NCI-H2081 (cell line): ENCODE data around the gene SLC35F1.
"Not testable (repeated sequence)": the region's sequence is repeated elsewhere in the genome, so short reads cannot be mapped to it uniquely, and the experiment has no call there.

Experiments used
- DNase-seq, 2 experiments: peaks; one replicate each; lab custom pipeline; 2025; lab: John Stamatoyannopoulos, UW

Gene SLC35F1

DNA sequence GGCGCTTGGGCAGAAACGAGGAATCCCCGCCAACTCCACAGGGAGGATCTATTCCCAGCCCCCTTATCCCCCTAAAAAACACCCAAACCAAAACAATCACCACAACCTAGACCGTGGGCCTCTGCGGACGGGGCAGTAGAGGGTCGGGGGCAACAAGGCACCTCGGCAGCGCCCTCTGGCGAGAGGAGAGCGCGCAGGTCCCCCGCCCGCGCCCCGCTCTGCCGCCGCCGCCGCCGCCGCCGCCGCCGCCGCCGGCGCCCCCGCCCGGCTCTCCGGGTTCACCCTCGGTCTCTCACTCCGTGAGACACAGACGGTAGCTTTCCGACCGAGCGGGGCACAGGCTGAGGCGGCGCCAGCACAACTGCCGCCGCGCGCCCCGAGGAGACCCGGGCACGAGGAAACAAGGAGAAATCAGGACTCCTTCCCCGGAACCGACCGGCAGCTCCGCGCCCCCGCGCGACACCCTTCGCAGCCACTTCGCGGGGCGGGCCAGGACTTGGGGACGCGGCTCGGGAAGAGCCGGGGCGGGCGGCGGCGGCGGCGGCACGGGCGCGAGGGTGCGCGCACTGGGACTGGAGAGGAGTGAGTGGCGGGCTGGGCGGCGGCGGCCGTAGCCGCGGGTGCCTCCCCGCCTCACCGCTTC, at the start of gene SLC35F1:
Gene SLC35F1 (plus strand): TSS at position 307 of the 643 bp plus-strand sequence.
- peak; percentile 37 to 55 for DNase-seq

DNA sequence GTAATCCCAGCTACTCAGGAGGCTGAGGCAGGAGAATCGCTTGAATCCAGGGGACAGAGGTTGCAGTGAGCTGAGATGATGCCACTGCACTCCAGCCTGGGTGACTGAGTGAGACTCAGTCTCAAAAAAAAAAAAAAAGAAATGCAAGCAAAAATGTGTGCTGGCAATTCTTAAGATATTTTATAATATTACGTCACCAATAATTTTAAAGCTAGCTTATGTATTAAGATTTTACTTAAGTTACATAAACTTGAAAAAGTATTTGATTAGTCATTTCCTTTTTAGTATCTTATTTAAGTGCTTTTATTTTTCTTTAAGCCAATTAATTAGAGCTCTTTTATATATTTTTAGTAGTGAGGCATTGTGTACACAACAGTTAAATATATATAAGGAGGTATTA, 48.5 kb upstream of the SLC35F1 start:
- DNase-seq: not testable (repeated sequence)

- no peak for DNase-seq
These were observed 45.5 kb upstream of the SLC35F1 start for GRCh38 chr6:117861545-117861944.

DNA sequence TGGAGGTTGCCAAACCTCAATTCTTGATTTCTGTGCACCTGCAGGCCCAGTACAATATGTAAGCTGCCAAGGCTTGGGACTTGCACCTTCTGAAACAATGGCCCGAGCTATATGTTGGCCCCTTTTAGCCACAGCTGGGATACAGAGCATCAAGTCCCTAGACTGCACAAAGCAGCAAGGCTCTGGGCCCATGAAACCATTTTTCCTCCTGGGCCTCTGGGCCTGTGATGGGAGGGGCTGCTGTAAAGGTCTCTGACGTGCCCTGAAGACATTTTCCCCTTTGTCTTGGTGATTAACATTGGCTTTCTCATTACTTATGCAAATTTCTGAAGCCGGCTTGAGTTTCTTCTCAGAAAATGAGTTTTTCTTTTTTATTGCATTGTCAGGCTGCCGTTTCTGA, 40.5 kb upstream of the SLC35F1 start:
- no peak for DNase-seq

DNA sequence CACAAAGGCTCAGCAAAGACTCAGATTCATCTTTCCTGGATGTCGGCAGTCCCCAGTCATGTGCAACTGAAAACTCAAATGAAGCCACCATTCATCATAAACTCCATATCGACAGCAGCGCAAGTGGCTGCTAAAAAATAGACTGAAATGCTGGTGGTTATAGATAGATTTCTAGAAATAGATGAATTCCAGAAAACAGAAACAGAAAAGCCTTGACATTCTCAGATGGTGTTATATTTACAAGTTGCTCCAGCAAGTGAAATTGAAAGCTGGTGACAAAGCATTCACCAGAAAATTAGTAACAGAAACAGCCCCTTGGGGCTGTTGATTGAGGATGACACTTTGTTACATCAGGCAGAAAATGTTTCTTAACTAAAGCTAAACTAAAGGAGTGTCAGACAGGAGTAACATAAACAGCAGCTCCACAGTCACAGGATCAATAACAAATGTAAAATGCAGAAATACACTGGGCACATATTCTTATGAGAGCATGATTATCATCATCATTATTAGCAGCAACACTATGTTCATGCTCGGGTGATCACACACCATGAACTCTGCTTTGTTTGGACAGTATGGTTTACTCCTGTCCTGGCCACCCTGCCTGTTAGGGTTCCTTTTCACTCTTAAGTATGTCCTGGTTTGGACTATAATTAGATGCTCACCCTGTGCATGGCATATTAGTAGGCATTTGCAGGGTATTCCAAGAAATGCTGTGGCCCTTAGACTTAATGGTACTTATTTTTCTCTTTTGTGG, 36.4 kb upstream of the SLC35F1 start:
- DNase-seq: no peak

DNA sequence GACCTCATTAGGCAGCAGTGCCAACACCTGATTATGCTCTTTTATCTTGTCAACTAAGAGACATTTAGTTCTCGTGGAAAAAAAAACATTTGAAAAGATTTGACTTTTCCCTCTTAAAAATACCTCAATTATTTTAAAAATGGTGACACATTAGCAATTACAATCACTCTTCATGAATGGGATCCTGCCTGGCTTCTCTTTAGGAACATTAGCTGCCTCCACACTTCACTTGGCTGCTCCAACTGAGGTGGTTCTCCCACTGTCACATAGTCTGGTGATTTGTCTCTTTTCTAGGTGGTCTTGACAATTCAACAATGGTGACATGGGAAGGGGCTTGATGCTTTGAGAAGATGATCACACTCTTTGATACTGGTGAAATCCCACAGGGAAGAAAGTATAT, 26.2 kb upstream of the SLC35F1 start:
- no peak for DNase-seq

DNA sequence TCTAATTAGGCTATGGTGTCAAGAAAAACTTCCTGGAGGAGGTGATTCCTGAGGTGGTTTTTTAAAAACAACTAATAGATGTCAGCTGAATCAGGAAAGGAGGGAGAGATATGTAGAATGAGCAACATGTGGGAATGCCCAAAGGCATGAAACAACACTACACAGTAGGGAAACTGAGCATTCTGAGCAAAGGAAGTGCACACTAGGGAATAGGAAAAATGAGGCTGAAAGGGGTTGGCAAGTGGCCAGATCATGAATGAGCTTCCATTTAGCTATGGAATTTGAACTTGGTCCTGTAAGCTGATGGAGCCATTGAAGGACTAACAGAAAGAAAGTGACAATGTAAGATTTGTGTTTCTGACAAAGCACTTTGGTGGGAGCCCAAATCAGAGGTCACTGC, 16.9 kb upstream of the SLC35F1 start:
- DNase-seq: no peak

DNA sequence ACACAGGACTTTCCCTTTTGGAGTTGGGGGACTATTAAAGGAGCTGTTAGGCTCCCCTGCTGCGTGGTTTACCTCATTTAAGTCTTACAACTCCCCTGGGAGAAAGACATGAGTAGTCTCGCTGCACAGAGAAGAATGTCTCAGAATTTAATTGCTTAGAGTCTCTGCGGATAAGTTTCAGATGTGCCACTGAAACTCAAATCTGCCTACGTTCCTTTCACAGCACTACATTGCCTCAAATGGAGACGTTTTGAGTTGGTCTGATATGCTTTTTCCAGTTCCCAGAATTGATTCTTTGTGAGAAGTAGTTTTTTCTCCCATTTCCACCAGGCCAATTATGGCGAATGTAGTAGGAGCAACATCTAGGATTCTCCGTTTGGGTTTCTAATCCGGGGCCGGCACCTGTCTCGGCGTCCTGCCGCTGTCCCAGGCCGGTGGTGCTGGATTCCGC, 532 bp upstream of the SLC35F1 start:
- DNase-seq: no peak

DNA sequence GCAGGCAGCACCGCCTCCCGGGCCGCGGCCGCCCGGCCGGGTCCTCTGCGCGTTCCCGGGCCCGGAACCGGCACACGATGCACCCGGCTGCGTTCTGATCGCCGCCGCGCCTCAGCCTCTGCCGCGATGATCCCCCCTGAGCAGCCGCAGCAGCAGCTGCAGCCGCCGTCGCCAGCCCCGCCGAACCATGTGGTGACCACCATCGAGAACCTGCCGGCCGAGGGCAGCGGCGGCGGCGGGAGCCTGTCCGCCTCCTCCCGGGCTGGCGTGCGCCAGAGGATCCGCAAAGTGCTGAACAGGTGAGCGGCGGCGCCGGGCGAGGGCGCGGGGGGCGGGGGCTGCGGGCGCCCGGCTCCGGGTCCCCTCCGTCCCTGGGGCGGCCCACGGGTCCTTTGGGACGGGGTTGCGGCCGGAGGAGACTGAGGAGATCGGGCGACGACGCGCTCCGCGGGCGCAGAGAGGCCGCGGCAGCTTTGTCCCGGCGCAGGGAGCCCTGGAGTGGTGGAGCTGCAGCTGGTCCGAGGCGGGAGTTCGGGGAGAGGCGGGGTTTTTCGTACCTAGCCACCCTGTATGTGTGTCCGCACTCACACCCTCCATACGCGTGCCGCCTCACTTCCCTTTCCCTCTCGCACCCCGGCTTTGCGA, 659 bp downstream of the SLC35F1 start:
- DNase-seq: peak; percentile 15 to 27

DNA sequence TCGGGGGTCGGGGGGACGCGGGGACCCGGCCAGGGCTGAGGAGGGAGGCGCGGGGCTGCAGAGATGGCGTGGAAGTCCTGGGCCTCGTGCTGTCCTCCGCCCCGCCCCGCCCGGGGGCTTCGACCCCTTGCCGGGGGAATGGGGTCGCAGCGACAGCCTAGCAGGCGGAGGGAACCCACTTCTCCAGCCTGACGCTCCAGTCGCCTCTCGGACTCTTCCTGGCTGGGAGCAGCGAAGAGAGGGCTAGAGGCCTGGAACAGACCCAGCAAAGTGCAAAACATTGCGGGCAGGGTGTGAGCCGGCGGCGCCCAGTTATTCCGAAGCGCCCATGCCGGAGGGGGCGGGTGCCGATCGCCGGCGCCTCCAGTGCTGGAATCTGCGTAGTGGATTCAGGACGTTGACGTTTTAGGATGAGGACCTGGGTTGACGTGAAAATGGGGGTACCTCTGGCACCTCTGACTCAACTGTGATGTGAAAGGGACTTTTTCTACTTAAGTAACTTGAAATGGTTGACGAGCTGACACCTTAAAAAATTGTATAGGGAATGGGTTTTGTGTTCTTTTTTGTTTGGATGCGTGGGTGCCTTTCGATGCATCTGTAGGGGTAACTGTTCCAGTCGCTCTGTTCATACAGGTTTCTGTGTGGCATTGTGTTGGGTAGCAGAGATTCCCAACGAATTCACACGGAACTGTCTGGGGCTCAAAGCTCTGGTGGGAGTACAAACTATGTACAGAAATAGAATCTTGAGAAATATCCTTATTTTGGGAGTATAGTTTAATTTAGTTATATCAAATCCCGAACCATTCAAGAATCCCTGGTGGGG, 1.4 kb downstream of the SLC35F1 start:
- DNase-seq: no peak

DNA sequence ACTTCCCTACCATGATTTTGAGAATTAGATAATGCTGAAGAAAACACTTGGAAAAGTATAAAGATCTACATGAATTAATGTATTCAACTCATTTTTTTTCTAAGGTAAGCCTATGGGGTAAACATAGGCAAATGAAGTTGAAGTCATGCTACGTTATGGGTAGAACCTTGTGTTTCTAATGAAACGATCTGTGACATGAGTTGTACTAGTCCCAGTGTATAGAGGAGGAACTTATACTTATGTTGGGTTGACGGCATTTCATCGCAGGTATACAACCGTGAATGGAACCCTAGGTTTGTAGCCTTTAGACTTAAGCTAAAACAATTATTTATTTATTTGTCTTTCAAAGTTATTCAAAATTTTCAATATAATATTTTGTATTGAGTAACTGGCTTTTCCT, 2.6 kb downstream of the SLC35F1 start:
- no peak for DNase-seq

GRCh38 chr6:117910549-117910948, 3.5 kb downstream of the SLC35F1 start:
- DNase-seq: no peak

- no peak for DNase-seq
These were observed 4.1 kb downstream of the SLC35F1 start for GRCh38 chr6:117911150-117911549.

DNA sequence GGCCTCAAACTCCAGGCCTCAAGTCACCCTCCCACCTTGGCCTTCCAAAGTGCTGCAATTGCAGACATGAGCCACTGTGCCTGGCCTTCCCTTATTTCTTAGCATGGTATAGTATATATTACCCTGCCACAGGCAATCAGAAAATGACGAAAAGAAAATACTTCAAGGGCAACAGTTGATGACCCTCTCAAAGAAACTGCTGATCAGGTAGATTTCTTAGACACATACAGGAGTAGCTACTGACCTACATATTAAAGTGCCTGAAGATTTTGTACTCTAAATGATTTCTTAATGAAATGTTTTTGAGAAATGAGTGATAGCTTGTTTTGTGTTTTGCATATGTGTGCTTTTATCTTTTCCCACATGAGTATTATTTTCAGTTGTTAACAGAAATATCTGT, 4.6 kb downstream of the SLC35F1 start:
- no peak for DNase-seq

- no peak for DNase-seq
These were observed 8.8 kb downstream of the SLC35F1 start for GRCh38 chr6:117915846-117916245.

DNA sequence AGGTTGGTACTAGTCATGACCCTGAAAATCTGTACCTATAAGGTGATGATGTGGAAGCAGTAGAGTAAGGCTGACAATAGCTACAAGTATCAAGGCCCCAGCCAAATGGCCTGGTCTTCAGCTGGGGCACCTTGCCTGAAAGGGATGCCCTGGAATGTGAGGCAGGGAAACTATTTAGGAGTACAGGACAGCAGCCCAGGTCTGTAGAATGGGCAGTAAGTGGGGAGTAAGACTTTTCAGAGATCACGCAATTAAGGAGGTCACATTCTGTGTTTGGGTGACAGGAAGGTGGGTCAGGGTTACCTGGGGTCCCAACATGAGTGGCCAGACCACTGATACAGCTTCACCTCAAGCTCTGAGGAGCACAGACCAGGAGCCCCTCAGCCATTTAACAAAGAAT, 9.4 kb downstream of the SLC35F1 start:
- no peak for DNase-seq

GRCh38 chr6:117917176-117917575, 10.1 kb downstream of the SLC35F1 start:
- no peak for DNase-seq

DNA sequence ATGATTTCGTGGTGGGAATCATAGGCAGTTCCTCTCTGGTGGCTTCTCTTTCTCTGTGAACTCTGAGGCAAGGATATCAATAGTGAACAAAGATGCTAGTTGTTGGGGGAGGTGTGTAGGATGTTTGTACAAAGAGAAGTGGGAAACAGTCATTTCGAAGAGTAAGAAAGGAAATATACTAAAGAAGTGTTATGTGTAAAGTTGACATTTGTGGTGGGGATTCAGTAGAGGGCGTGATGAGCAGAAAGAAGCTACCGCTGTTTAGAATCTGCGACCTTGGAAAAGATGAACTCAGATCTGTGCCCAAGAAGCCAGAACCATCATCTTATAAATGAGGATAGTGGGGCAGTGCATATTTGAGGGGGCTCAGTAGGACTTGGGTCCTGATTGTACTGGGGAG, 11.4 kb downstream of the SLC35F1 start:
- no peak for DNase-seq

GRCh38 chr6:117919275-117919674, 12.2 kb downstream of the SLC35F1 start:
- DNase-seq: no peak

DNA sequence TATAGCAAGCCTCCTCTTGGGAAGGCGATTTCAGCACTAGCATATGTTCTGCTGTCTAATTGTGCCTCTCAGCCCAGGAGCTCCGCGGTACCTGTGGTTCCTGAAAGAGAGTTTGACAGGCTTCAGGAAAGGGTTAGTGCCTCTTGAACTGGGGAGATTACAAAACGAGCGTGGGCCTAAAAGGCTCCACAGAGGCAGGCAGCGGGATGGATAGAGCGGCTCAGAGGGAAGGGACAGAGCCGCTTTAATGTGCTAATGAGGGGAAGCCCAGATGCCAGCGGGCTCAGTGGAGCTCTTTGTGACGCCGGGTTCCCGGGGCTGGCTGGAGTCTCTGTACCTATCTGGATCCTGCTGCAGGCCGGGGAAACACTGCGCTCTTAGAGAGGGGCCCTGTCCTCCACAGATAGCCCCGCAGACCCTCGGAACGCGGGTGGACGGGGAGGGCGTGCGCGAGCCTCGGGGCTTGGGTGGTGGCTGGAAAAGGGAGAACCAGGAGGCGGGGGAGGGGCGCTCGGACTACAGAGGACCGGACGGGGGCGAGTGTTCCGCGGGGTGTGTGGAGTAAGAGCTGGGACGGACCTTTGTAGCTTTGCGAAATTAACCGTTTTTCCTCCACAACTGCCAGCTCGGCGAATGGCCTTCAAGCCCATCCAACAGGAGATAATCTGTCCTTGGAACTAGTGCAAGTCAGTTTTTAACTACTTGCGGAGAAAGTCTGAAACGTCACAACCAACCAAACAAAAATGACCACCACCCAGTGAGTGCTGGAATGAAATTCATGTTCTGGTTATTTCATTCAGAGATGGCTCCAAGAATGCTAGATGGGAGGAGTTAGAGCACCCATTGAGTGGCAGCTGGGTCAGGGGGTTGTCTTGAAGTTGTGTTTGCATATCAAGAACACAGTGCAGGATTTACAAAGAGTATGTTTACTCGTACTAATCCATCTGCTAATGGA, 13.0 kb downstream of the SLC35F1 start:
- no peak for DNase-seq

DNA sequence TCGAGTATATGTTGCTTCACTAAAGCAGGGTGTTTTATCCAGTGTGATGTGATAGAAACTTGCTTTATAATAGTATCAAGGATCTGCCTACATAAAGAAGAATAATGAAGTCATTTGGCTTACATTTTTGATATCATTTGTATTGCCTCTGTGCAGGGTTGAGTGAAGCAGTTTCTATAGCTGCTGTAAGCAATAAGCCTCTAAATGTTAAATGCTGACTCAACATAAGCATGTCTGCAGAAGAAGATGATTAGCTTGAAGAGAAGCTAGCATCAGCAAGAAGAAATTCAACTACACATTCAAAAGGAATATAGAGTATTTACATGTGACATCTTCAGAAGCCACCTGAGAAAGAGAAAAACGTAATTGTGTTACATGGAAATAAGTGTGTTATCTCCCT, 17.6 kb downstream of the SLC35F1 start:
- no peak for DNase-seq
